CMK (cell line): ENCODE data around the gene USP16.

Source experiments
- DNase-seq: peaks from one replicate; pipeline ENCODE4 v3.0.0-alpha.2; 2010; ENCODE audit warnings: low read depth

USP16 gene

GRCh38 chr21:29033871-29034270, 9.4 kb downstream of the USP16 start:
- no peak for DNase-seq

DNA sequence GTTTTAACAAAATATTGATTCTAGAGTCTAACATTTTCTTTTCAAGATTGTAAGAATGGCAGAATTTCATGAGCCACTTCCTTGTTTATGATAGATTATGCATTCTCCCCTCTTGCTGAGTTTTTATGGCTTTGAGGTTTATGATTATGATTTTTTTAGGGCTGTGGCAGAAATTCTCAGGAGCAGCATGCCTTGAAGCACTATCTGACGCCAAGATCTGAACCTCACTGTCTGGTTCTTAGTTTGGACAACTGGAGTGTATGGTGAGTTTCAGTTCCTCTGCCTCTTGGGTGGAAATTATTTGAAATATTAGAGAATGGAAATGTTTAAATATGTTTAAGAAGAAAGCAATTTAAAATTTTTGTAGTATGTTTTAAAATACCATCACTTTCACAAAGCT, 10.2 kb downstream of the USP16 start:
- no peak for DNase-seq

GRCh38 chr21:29052224-29052623, 27.8 kb downstream of the USP16 start:
- no peak for DNase-seq

- DNase-seq, result no peak
These were observed 28.6 kb downstream of the USP16 start for GRCh38 chr21:29053011-29053553.

DNA sequence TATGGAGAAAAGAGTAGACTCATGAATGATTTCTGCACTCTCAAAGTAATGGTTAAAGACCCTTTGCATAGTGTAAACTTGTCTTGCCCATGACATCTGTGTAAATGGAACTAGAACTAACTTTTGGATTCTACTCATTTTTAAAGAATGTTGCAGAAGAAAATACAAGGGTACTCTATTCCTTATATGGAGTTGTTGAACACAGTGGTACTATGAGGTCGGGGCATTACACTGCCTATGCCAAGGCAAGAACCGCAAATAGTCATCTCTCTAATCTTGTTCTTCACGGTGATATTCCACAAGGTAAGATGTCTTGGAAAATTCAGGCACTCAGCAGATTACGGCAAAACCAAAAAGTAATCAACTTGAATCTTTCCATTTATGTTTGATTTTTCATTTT, 29.2 kb downstream of the USP16 start:
- DNase-seq, result no peak

- DNase-seq, result no peak
These were observed 30.6 kb downstream of the USP16 start for GRCh38 chr21:29055080-29055479.

GRCh38 chr21:29056005-29056404, 31.5 kb downstream of the USP16 start:
- no peak for DNase-seq

DNA sequence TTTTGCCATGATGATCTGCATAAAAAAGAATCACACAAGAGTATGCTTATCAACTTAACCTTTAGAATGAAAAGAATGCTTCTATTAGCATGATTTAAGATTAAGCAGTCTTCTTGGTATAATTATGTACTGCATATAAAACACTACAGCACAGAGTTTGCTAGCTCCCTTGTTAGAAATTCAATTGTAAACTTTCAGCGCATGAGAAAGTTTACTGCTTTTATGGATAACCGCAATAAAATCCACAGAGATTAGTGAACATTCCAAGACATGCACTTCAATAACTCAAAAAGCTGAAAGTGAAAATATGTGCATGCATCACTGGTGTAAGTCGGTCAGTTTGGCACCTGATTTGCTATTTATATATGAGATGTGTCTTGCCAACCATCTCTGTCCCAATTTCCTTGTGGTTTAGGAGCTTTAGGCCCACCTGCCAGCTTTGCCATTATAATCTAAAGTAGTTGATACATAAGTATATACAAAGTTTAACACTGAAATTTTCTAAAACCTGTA, 32.1 kb downstream of the USP16 start:
- DNase-seq, result no peak

DNA sequence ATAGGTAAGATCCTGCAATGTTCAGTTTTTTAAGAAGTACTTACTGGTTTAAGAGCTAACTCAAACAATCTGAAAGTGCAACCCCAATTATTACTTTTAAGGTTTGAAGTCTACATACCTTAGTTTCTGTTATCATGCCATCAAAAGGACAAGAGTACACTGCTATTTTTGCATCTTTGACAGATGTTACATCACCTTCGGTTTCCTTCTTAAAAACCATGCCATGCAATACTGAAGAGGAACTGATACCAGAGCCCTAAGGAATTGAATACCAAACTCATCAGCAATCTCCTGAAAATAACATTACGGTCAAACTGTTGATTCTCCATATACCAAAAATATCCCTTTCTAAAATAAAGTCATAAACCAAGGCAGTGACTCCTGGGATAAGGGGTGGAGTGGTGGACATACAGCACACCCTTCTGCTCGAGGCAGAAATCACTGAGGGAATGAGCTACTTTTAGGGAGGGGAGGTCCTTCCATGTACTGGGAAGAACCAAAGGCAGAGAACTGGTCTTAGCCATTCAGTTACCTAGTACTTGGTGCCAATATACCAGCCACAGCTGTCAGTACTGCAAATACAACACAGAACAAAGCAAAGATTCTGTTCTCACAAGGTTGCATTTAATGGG, 40.5 kb downstream of the USP16 start:
- DNase-seq, result no peak

DNA sequence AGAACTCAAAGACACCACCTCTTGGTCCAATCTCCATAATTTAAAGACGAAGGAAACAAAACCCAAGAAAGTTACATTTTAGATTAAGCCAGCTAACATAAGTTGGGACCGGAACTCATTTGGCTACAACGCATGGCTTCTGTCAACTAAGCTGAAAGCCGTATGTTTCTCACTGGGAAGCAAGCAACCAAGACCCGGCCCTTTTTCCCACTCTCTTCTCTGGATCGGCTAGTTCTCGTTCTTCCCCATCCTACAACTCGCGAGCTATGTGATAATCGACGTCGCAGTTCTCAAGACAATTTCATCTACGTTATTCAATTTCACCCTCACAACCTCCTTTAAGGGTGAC, 48.4 kb downstream of the USP16 start:
- no peak for DNase-seq

GRCh38 chr21:29073222-29074006, 48.9 kb downstream of the USP16 start, which contains the start of gene CCT8:
TSS of gene CCT8 (minus strand) at chr21:29073648. CDS start at chr21:29073590, 58 bp downstream.
- peak; percentile 100 for DNase-seq

GRCh38 chr21:29074007-29074376, 49.5 kb downstream of the USP16 start:
- no peak for DNase-seq

DNA sequence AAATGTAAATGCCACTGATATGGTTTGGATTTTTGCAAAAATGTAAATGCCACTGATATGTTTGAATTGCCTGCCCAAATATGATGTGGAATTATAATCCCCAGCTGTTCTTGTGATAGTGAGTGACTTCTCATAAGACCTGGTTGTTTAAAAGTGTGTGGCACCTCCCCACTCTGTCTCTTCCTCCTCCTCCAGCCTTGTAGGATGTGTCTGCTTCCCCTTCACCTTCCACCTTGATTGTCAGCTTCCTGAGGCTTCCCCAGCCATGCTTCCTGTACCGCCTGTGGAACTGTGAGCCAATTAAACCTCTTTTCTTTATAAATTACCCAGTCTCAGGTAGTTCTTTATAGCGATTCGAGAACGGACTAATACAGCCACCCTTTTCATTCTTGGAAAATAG, 50.3 kb downstream of the USP16 start:
- peak; percentile 52 for DNase-seq

GRCh38 chr21:29075706-29076466, 51.4 kb downstream of the USP16 start:
- peak; percentile 61 for DNase-seq

- DNase-seq, result peak; percentile 52
These were observed 52.5 kb downstream of the USP16 start for GRCh38 chr21:29076731-29077640.

- DNase-seq, result no peak
These were observed 53.2 kb downstream of the USP16 start for GRCh38 chr21:29077651-29078090.

GRCh38 chr21:29078869-29079767, 54.6 kb downstream of the USP16 start:
- DNase-seq, result peak; percentile 96

GRCh38 chr21:29080454-29080941, 56.0 kb downstream of the USP16 start:
- DNase-seq, result no peak

GRCh38 chr21:29082046-29082815, 57.8 kb downstream of the USP16 start:
- DNase-seq, result no peak
